HG02852 (cell line): ENCODE results near the gene PROSER2.

Experiments
- ATAC-seq: cut with Tn5 transposase; IDR thresholded peaks from one replicate; pipeline ENCODE4 v1.9.1; 2021; ENCODE audit warnings: mild to moderate bottlenecking, moderate library complexity; ENCODE audit not compliant: unreplicated experiment

Gene PROSER2

GRCh38 chr10:11823122-11823988, at the start of gene PROSER2:
PROSER2 (plus strand) TSS chr10:11823356; CDS start chr10:11852078, 28,722 bp downstream.
- no peak for ATAC-seq

GRCh38 chr10:11773761-11774441, 49.3 kb upstream of the PROSER2 start:
- no peak for ATAC-seq

GRCh38 chr10:11775412-11775811, 47.7 kb upstream of the PROSER2 start:
- ATAC-seq, result no peak

GRCh38 chr10:11776080-11776479, 47.1 kb upstream of the PROSER2 start:
- ATAC-seq, result no peak

- no peak for ATAC-seq
Measured at GRCh38 chr10:11781114-11781513, 42.0 kb upstream of the PROSER2 start.

GRCh38 chr10:11782793-11783557, 40.2 kb upstream of the PROSER2 start:
- ATAC-seq, result peak; percentile 59

GRCh38 chr10:11783558-11783865, 39.6 kb upstream of the PROSER2 start:
- ATAC-seq, result no peak

- ATAC-seq, result no peak
Measured at GRCh38 chr10:11787374-11787773, 35.8 kb upstream of the PROSER2 start.

GRCh38 chr10:11787846-11788245, 35.3 kb upstream of the PROSER2 start:
- no peak for ATAC-seq

- ATAC-seq, result no peak
Measured at GRCh38 chr10:11789306-11789705, 33.9 kb upstream of the PROSER2 start.

GRCh38 chr10:11789956-11790355, 33.2 kb upstream of the PROSER2 start:
- ATAC-seq, result no peak

- no peak for ATAC-seq
Measured at GRCh38 chr10:11793762-11794479, 29.2 kb upstream of the PROSER2 start.

- no peak for ATAC-seq
Measured at GRCh38 chr10:11794566-11794965, 28.6 kb upstream of the PROSER2 start.

- no peak for ATAC-seq
Measured at GRCh38 chr10:11795101-11795920, 27.8 kb upstream of the PROSER2 start.

- no peak for ATAC-seq
Measured at GRCh38 chr10:11796474-11796873, 26.7 kb upstream of the PROSER2 start.

- ATAC-seq, result no peak
Measured at GRCh38 chr10:11797281-11797680, 25.9 kb upstream of the PROSER2 start.

- ATAC-seq, result no peak
Measured at GRCh38 chr10:11797847-11798633, 25.1 kb upstream of the PROSER2 start.

GRCh38 chr10:11798845-11799735, 24.1 kb upstream of the PROSER2 start:
- ATAC-seq, result no peak
